IMR-90 (cell line): ENCODE data around the gene ORAI3. TPM values are rescaled to one million over a fixed set of nuclear protein-coding genes. Genes with fewer than 3 reads are reported as not detected.

Experiments
- ATAC-seq: fragments of 200-7000 bp; cut with Tn5 transposase; 2 replicates; pipeline ENCODE4 v1.9.1; 2020; ENCODE audit warnings: low read depth, mild to moderate bottlenecking, moderate library complexity
- BruUV-seq: library from RNA; stranded (reverse); fragments of 400-500 nt; replicated peaks from 2 replicates; lab custom pipeline; 2021; lab: Mats Ljungman, UMichigan
- CTCF ChIA-PET: fragments of 300-600 bp; formaldehyde crosslinking; extraction: SDS; loops from one replicate; lab custom pipeline; 2021; ENCODE audit warnings: antibody characterized with exemption; lab: Yijun Ruan, JAX
- POLR2A ChIA-PET: fragments of 300-600 bp; sonication (Branson Sonifier 250); formaldehyde crosslinking; loops from one replicate; lab custom pipeline; 2022; ENCODE audit warnings: antibody characterized with exemption; ENCODE audit not compliant: unreplicated experiment; lab: Charles Lee
- DNase-seq: peaks from one replicate; pipeline ENCODE4 v3.0.0; 2013
- H2AFZ ChIP-seq: replicated peaks from 2 replicates; pipeline ENCODE3; 2013; ENCODE audit warnings: low read length, mild to moderate bottlenecking; ENCODE audit not compliant: poor library complexity
- H2AK5ac ChIP-seq: 2 replicates; pipeline ENCODE4 v1.6.1; 2013; ENCODE audit warnings: low read depth, low read length, inconsistent platforms
- H2AK9ac ChIP-seq: replicated peaks from 2 replicates; pipeline ENCODE3; 2013; ENCODE audit warnings: mild to moderate bottlenecking, low read depth, low read length, moderate library complexity; ENCODE audit not compliant: poor library complexity
- H2BK120ac ChIP-seq: 2 replicates; pipeline ENCODE4 v1.6.1; 2013; ENCODE audit warnings: low read depth, low read length, inconsistent platforms
- H2BK15ac ChIP-seq: 3 replicates; pipeline ENCODE4 v1.6.1; 2013; ENCODE audit warnings: low read depth, low read length, inconsistent platforms
- H2BK20ac ChIP-seq: 2 replicates; pipeline ENCODE4 v1.6.1; 2013; ENCODE audit warnings: low read depth, mild to moderate bottlenecking, inconsistent platforms, low read length, moderate library complexity
- H2BK5ac ChIP-seq: 2 replicates; pipeline ENCODE4 v1.6.1; 2013; ENCODE audit warnings: mild to moderate bottlenecking, low read depth, low read length, inconsistent platforms; ENCODE audit not compliant: poor library complexity, severe bottlenecking
- H3K14ac ChIP-seq: replicated peaks from 2 replicates; pipeline ENCODE4 v1.6.1; 2013; ENCODE audit warnings: low read depth, low read length, inconsistent platforms
- H3K18ac ChIP-seq: 2 replicates; pipeline ENCODE4 v1.6.1; 2013; ENCODE audit warnings: low read depth, low read length, control low read depth
- H3K23ac ChIP-seq: 2 replicates; pipeline ENCODE4 v1.6.1; 2013; ENCODE audit warnings: low read depth, low read length, inconsistent platforms
- H3K27ac ChIP-seq: 2 replicates; pipeline ENCODE4 v1.5.1; 2013; ENCODE audit warnings: mild to moderate bottlenecking, control low read depth, low read length; ENCODE audit not compliant: insufficient read depth
- H3K27me3 ChIP-seq: 2 replicates; pipeline ENCODE4 v1.6.1; 2013; ENCODE audit warnings: low read length; ENCODE audit not compliant: control insufficient read depth, insufficient read depth
- H3K36me3 ChIP-seq: 2 replicates; pipeline ENCODE4 v1.6.1; 2013; ENCODE audit warnings: low read length, mixed read lengths; ENCODE audit not compliant: control insufficient read depth, insufficient read depth
- H3K4ac ChIP-seq: 2 replicates; pipeline ENCODE4 v1.6.1; 2013; ENCODE audit warnings: low read depth, low read length, inconsistent platforms
- H3K4me1 ChIP-seq: 2 replicates; pipeline ENCODE4 v1.6.1; 2013; ENCODE audit warnings: low read length, mixed read lengths; ENCODE audit not compliant: control insufficient read depth, insufficient read depth
- H3K4me2 ChIP-seq: 2 replicates; pipeline ENCODE4 v1.6.1; 2013; ENCODE audit warnings: low read depth, mild to moderate bottlenecking, control low read depth, low read length, moderate library complexity
- H3K4me3 ChIP-seq: 2 replicates; pipeline ENCODE4 v1.5.1; 2013; ENCODE audit warnings: low read depth, mild to moderate bottlenecking, control low read depth, low read length, moderate library complexity; ENCODE audit not compliant: insufficient read depth
- H3K56ac ChIP-seq: 2 replicates; pipeline ENCODE4 v1.6.1; 2013; ENCODE audit warnings: low read length, inconsistent platforms; ENCODE audit not compliant: insufficient read depth; ENCODE audit errors: extremely low read depth
- H3K79me1 ChIP-seq, 2 experiments: 2 replicates each; pipeline ENCODE4 v1.6.1; 2013; ENCODE audit warnings: low read length in 2 of 2, inconsistent platforms in 1 of 2, low read depth in 1 of 2
- H3K9ac ChIP-seq: 2 replicates; pipeline ENCODE4 v1.6.1; 2013; ENCODE audit warnings: low read depth, low read length, control low read depth
- H3K9me1 ChIP-seq: 2 replicates; pipeline ENCODE4 v1.6.1; 2013; ENCODE audit warnings: low read length, inconsistent platforms; ENCODE audit not compliant: insufficient read depth
- H3K9me3 ChIP-seq: 2 replicates; pipeline ENCODE4 v1.6.1; 2013; ENCODE audit warnings: low read length; ENCODE audit not compliant: control insufficient read depth, insufficient read depth
- H4K20me1 ChIP-seq: 2 replicates; pipeline ENCODE4 v1.6.1; 2013; ENCODE audit warnings: low read length, inconsistent platforms; ENCODE audit not compliant: insufficient read depth
- H4K5ac ChIP-seq: 2 replicates; pipeline ENCODE4 v1.6.1; 2013; ENCODE audit warnings: mild to moderate bottlenecking, low read depth, low read length, control low read depth
- H4K8ac ChIP-seq, 2 experiments: 2 replicates each; pipeline ENCODE4 v1.6.1; 2013; ENCODE audit warnings: low read depth in 2 of 2, low read length in 2 of 2, control low read depth in 1 of 2, inconsistent platforms in 1 of 2
- H4K91ac ChIP-seq: 2 replicates; pipeline ENCODE4 v1.6.1; 2013; ENCODE audit warnings: low read depth, low read length, inconsistent platforms; ENCODE audit not compliant: insufficient read depth
- POLR2A ChIP-seq: IDR thresholded peaks from 2 replicates; pipeline ENCODE4 v1.6.1; 2012; ENCODE audit warnings: mild to moderate bottlenecking, low read depth, low read length
- WGBS, 2 experiments: methylation state at CpG; one replicate each; pipeline versions ENCODE4 v1.1.5 to v1.1.7; 2013; ENCODE audit warnings: missing lambda C conversion rate in 2 of 2; ENCODE audit not compliant: insufficient read length in 1 of 2; ENCODE audit errors: extremely low coverage in 2 of 2; 5-methylcytosine and 5-hydroxymethylcytosine counted together
- dilution Hi-C: fragments of 300-500 bp; cut with HindIII; formaldehyde crosslinking; loops from one replicate; pipeline ENCODE4 v1.14.3; 2018; ENCODE audit warnings: low sequenced_read_pairs; ENCODE audit not compliant: unreplicated experiment
- in situ Hi-C: fragments of 300-500 bp; cut with MboI; formaldehyde crosslinking; loops from 3 replicates; pipeline ENCODE4 v1.14.3; 2019; ENCODE audit warnings: low sequenced_read_pairs, inconsistent platforms, mixed read lengths
- intact Hi-C: fragments of 100-400 bp; cut with micrococcal nuclease; formaldehyde crosslinking; loops from 2 replicates; pipeline ENCODE4 v1.10.0; 2022
- polyA plus RNA-seq, 3 experiments: library from polyadenylated mRNA; depleted of rRNA; stranded (reverse); fragments of >200 nt; gene quantifications; 2 replicates each; pipeline ENCODE4 v1.2.3, GENCODE V29; 2012; ENCODE audit warnings: low replicate concordance in 1 of 3
- total RNA-seq: library from RNA; depleted of rRNA; stranded (reverse); fragments of >200 nt; gene quantifications from 2 replicates; pipeline ENCODE4 v1.2.3, GENCODE V29; 2012

ORAI3 gene
- total and polyA plus RNA-seq, 2 of the 4 experiments (the other 2 are of a cell fraction), result 6.8 to 16.9 TPM

DNA sequence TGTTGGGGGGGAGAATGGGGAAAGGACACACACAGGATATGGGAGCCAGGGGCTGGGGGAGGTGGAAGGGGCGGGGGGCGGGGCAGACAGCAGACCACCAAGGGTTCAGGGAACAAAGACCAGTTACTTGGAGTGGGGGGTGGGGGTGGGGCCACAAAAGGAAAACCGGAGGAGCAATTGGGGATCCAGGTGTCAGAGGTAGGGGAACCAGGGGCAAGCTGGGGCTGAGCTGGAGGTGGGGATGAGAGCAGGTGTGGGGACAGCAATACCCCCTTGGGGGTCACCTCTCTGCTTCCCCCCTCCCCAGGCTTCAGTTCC lies 1.4 kb upstream of the ORAI3 start:
- no peak for DNase-seq
- peaks cover 7% of the 10 kb centered on the region for H3K4me1 ChIP-seq
- no peak overlapping the region for H3K56ac ChIP-seq
- ATAC-seq, result no peak
- peaks cover 21% of the 10 kb centered on the region for H3K36me3 ChIP-seq
- no peak overlapping the region for H3K14ac ChIP-seq
- H3K9me1 ChIP-seq, result peaks cover 11% of the 10 kb centered on the region; the same call in 1 of the 2 replicates
- no peak overlapping the region for H2AK9ac ChIP-seq
- H2BK5ac ChIP-seq, result no peak overlapping the region
- ChIA-PET CTCF (no interaction called here), POLR2A (no interaction called here)
- no peak overlapping the region for H2BK15ac ChIP-seq
- no peaks in the 10 kb centered on the region for H3K27me3 ChIP-seq
- H3K9me3 ChIP-seq, result no peaks in the 10 kb centered on the region
- H3K9ac ChIP-seq, result no peak overlapping the region
- H3K18ac ChIP-seq, result no peak overlapping the region
- in situ Hi-C loops, result no loop called here
- no peak overlapping the region for H3K4ac ChIP-seq
- H4K8ac ChIP-seq, result no peak overlapping the region
- H4K5ac ChIP-seq, result no peak overlapping the region
- no peak overlapping the region for H2BK120ac ChIP-seq
- H3K79me1 ChIP-seq, result peaks cover 15 to 48% of the 10 kb centered on the region in 2 experiments; a peak in 3 of 4 replicates
- no TSS peak for BruUV-seq
- H2AFZ ChIP-seq, result no peak overlapping the region
- no peak overlapping the region for H3K4me2 ChIP-seq
- TF ChIP-seq POLR2A, result no peak
- no peak overlapping the region for H2AK5ac ChIP-seq
- H3K4me3 ChIP-seq, result no peak overlapping the region
- H3K27ac ChIP-seq, result no peak overlapping the region
- no peak overlapping the region for H4K91ac ChIP-seq
- intact Hi-C loops, result no loop called here
- H2BK20ac ChIP-seq, result no peak overlapping the region
- WGBS, 2 experiments, result no CpG with 5 or more reads among the region's 3 CpGs
- dilution Hi-C loops, result no loop called here
- H3K23ac ChIP-seq, result no peak overlapping the region
- H4K20me1 ChIP-seq, result peaks cover 10% of the 10 kb centered on the region
